Measurements from ENCODE around the gene EHD4.
A peak's percentile ranks its signal among the peaks of the same experiment; 100 is the strongest.

Gene EHD4

GRCh38 chr15:41915255-41915994 is 56.9 kb downstream of the EHD4 start:
- no peak for DNase-seq

- no peak for DNase-seq
These were observed 57.9 kb downstream of the EHD4 start for GRCh38 chr15:41914411-41914810.

GRCh38 chr15:41913256-41913655 is 59.1 kb downstream of the EHD4 start:
- DNase-seq = no peak

- no peak for DNase-seq
These were observed 60.5 kb downstream of the EHD4 start for GRCh38 chr15:41911691-41912345.

- no peak for DNase-seq
These were observed 63.5 kb downstream of the EHD4 start for GRCh38 chr15:41908736-41909461.

- no peak for DNase-seq
These were observed 65.2 kb downstream of the EHD4 start for GRCh38 chr15:41907141-41907540.

GRCh38 chr15:41906608-41907007 is 65.7 kb downstream of the EHD4 start:
- no peak for DNase-seq

GRCh38 chr15:41905036-41905793 is 67.1 kb downstream of the EHD4 start:
- no peak for DNase-seq

- peak; percentile 68 for DNase-seq
These were observed 67.8 kb downstream of the EHD4 start for GRCh38 chr15:41904541-41905005.

GRCh38 chr15:41903782-41904181 is 68.6 kb downstream of the EHD4 start:
- DNase-seq = no peak

- no peak for DNase-seq
These were observed 70.9 kb downstream of the EHD4 start for GRCh38 chr15:41901431-41901830.

GRCh38 chr15:41900526-41901380 is 71.6 kb downstream of the EHD4 start:
- DNase-seq = no peak

- DNase-seq = no peak
These were observed 72.4 kb downstream of the EHD4 start for GRCh38 chr15:41899854-41900442.

- DNase-seq = no peak
These were observed 75.0 kb downstream of the EHD4 start for GRCh38 chr15:41897363-41897799.

- DNase-seq = no peak
These were observed 75.8 kb downstream of the EHD4 start for GRCh38 chr15:41896566-41896965.

GRCh38 chr15:41895957-41896356 is 76.4 kb downstream of the EHD4 start:
- no peak for DNase-seq

- DNase-seq = no peak
These were observed 76.9 kb downstream of the EHD4 start for GRCh38 chr15:41895491-41895890.

- peak; percentile 85 for DNase-seq
These were observed 77.4 kb downstream of the EHD4 start for GRCh38 chr15:41894791-41895463.

GRCh38 chr15:41894251-41894790 is 78.0 kb downstream of the EHD4 start:
- DNase-seq = no peak

GRCh38 chr15:41893422-41894250 is 78.7 kb downstream of the EHD4 start, which contains the start of gene SPTBN5:
TSS of gene SPTBN5 (minus strand) at chr15:41894053. CDS start at chr15:41893497, 556 bp downstream.
- DNase-seq = no peak
